D721Med (cell line): ENCODE measurements around the gene HCRTR1.

Source experiments
- DNase-seq: peaks from one replicate; pipeline ENCODE4 v3.0.0; 2011; ENCODE audit warnings: low spot score; ENCODE audit not compliant: insufficient read length
- FAIRE-seq: peaks from 2 replicates; lab custom pipeline; 2011; peaks lifted over from hg19 to GRCh38; lab: Jason Lieb, UNC
- CTCF ChIP-seq: IDR thresholded peaks from 2 replicates; pipeline ENCODE4 v1.5.1; 2012; ENCODE audit warnings: mild to moderate bottlenecking, control low read depth; ENCODE audit not compliant: insufficient read depth; ENCODE audit errors: missing control alignments

HCRTR1 gene

GRCh38 chr1:31648641-31649357, 31.3 kb downstream of the HCRTR1 start:
- FAIRE-seq (no peak), DNase-seq (no peak)
- no peak for TF ChIP-seq CTCF

GRCh38 chr1:31650161-31651088, 32.9 kb downstream of the HCRTR1 start:
- FAIRE-seq (no peak), DNase-seq (no peak)
- no peak for TF ChIP-seq CTCF

- FAIRE-seq: no peak
- no peak for TF ChIP-seq CTCF
- no peak for DNase-seq
Measured at GRCh38 chr1:31651089-31651420, 33.6 kb downstream of the HCRTR1 start.

GRCh38 chr1:31651766-31652165, 34.3 kb downstream of the HCRTR1 start:
- no peak for FAIRE-seq
- no peak for TF ChIP-seq CTCF
- DNase-seq: no peak

- no peak for FAIRE-seq
- TF ChIP-seq CTCF: no peak
- DNase-seq: no peak
Measured at GRCh38 chr1:31652891-31653499, 35.5 kb downstream of the HCRTR1 start.

- FAIRE-seq (no peak), DNase-seq (no peak)
- TF ChIP-seq CTCF: no peak
Measured at GRCh38 chr1:31653717-31654473, 36.4 kb downstream of the HCRTR1 start.
